RKO (cell line): Measurements from ENCODE around the gene C5orf63.
"Not testable (repeated sequence)": the region's sequence is repeated elsewhere in the genome, so short reads cannot be mapped to it uniquely, and the experiment has no call there.

Experiments
- DNase-seq: peaks from one replicate; pipeline ENCODE4 v3.0.0-alpha.2; 2016; ENCODE audit warnings: low spot score

C5orf63 gene

DNA sequence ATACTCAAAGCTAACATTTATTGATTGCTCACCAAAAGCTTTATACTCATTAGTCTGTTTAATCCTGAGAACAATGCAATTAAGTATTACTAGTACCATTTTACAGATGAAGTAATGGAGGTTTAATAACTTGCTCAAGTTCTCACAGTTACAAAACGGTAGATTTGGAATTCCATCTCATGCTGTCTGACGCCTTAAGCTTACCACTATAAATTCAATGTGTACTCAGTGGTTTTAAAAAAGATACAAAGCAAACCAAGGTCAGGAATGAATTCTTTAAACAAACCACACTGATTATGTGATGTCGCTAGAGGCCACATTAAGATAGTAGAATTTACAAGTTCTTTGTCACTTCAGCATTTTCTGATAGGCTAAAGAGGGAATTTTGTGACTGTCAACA, 1.2 kb upstream of the C5orf63 start:
- no peak for DNase-seq

DNA sequence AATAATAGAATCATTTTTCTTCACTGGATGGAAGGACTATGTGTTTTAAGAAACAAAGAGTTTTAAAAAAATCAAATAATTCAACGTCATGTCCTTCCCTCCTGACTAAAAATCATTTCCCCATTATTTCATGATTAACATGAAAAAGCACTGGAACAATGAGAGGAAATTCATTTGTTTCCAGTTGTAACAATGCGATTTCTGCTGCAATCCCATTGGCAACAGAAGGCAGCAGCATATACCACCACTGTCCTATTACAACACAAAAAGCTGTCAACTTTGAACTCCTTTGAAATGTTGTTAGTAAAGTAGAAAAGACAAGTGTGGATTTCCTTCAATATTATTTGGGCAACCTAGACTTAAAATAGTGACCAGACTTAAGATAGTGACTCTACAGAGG, 3.1 kb downstream of the C5orf63 start:
- no peak for DNase-seq

DNA sequence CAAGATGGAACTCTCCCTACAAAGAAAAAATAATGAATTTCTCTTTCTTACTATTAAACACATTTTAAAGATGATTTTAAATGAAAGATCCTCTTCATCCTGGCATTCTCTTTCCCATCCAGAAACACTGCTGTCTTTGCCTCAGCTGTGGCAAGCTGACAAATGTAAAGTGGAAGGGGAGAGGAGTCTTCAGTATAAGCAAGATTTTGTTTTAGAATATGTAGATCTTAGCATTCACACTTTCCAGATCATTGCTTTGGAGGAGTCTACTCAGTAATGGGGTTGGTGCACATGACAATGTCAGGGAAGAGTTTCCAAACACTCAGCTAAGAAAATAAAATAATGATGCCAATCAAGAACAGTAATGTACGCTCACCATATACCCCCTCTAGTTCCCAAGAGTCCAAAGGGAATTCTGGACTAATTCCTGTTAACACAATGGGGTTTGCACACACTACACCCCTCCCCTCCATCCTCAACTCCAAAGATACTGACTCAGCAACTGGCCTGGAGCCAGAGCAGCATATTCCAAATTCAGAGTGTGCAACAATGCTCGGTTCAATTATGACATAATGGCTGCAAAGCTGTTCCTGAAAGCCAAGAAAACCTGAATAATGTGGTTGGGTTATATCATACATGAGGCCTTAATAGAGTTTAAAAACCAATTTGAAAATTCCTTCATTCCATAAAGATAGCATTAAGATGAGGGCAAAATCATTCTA, 4.6 kb downstream of the C5orf63 start:
- no peak for DNase-seq

DNA sequence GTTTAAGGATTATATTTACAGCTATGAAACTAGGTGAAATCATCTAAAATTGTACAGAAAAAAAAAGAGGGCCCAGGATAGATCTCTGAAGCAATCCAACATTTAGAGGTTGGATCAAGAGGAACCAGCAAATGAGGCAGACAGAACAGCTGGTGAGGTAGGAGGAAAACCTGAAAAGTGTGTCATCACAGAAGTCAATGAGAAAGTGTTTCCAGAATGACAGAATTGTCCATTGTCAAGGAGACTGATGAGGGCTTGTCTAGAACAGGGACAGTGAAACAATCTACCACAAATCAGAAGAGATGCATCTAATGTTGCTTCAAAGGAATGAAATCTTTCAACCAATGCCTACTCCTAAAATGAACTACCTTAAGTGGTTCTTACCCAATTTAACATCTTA, 6.6 kb downstream of the C5orf63 start:
- no peak for DNase-seq

DNA sequence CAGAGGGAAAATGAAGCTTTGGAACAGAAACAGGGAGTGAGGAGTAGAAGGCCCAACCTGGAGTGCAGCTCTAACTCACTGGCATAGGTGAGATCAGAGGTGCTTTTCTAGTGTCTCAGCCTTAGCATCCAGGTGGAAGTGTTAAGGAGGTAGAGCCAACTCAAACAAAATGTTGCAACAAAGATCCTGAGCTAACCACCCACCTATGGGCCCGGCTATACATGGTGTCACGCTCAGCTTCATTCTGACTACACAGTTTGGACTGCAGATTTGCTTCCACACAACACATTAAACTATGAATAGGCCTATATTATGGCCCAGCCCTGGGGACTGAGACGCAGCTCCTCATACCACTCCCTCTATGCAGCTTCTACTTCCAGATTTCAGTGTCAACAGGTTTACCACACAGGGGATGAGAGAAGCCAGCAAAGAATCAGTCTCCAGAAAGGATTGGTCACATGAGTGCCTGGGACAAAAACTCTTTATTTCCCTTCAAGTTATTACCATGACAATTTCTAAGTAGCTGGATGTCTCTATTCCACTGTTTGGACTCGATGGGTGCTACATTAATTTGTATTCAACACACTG, 9.0 kb downstream of the C5orf63 start:
- no peak for DNase-seq

DNA sequence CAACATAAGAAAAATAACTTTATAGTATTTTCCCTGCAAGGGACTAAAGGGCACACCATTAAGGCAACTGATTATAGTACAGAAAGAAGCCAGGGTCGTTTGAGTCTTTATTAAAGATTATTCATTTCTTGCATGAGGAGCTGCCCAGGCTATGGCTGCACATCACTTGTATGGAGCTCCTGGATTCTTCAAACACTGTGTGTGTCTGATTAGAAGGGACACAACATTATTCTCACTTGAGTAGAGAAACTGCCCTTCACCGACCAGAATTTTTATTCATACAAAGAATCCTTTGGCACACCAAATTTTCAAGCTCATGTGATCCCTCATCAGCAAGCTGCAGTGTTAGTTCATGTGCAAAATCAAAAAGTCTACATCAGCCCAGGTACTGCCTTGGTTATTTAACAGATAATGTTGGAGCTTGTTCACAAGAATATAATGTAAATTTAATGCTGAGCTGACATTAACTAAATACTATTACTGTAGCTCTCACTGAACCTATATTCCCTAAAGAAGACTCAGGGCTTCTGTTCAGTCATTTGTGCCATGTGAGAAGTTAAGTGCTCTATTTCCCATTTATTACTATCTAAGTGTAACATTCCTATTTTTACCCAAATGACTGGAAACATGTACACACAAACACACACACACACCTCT, 9.9 kb downstream of the C5orf63 start:
- no peak for DNase-seq

DNA sequence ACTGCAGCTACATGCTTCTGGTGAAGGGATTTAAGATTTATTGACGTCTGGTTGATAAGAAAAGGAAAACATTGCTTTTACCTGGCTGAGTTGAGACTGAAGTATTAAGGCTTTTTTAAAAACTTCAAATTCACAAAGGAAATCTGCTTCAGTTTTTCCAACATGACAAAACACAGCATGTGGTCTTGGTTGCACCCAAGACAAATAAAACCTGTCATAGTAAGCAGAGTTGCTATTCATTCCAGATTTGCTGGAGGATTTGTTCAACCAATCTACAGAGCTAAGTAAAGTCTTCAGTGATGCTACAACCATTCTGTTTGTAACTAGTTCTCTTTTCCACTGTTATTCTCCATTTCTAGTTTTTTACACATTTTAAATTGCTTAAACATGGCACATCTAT, 11.3 kb downstream of the C5orf63 start:
- DNase-seq, result no peak

DNA sequence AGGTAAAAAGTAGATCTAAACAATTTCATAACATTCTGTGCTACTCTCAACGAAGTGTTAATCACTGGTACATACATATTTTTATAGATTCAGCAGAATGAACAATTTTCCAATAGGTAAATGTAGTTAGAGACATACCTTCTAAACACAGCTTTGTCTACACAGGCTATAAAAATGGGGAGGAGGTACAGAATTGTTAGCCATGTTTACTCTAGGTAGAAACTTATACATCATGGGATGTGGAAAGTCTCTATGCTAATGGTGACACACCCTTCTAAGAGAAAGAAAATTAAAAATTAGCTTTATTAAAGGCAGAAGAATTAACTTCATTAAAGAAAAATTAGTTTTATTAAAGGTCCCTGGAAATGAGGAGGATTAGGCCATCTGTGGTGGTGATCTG, 11.8 kb downstream of the C5orf63 start:
- no peak for DNase-seq

DNA sequence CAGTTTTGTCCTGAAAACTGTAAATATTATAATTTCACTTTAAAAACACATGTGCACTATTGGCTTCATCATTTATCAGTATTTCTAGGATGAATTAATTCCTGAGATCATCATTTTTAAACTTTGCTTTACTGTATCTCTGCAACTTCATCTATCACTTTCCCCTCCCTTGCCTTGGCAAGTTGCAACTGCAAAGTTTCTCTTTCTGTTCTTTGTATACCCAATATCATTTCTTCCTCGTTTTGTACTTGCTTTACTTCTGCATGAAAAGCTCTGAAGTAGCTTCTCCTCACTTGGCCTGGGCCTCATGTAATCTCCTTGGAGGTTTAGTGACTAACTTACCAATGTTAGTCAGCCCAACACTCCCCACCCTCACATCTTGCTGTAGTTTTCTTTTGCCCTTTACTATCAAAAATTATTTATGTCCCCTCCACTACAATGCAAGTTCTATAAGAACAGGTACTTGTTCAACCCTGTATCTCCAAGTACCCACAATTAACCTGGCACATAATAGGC, 12.8 kb downstream of the C5orf63 start:
- no peak for DNase-seq

DNA sequence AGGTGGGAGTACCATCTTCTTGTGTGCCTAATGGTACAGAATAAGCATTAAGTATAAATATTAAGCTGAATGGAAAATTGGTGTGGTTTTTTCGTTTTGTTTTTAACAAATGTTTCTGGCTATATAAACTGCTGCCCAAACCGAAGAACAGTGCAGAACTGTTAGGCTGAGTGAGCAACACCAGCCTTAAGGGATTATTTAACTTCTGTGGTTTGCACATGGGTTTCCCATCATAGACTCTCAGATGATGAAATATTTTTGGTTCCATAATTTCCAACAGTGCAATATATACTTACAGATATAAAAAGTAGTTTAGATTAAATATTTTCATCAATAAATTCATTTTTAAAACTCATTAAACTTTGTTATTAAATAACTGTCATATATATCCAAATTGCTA, 16.4 kb downstream of the C5orf63 start:
- DNase-seq, result no peak

DNA sequence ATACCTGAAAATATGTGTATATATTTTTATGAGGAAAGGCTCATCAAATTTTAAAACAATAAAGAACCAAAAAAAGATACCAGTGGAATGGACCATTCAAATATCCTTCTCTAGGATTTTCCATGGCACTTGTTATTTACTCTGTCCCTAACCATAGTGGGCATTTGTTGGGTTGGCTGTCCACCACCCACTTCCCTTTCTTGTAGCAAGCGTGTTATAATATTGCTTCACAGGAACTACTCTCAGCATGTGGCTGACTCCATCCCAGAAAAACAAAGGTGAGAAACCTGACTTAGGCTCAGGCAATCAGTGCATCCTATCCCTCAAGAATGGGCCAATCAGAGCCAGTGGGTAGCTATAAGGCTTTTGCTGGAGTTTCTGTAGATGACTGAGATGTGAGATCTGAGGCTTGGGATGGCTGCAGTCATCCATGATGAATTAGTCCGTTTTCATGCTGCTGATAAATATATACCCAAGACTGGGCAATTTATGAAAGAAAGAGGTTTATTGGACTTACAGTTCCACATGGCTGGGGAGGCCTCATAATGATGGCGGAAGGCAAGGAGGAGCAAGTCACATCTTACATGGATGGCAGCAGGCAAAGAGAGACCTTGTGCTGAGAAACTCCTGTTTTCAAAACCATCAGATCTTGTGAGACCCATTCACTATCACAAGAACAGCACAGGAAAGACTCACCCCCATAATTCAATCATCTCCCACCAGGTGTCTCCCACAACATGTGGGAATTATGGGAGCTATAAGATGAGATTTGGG, 17.2 kb downstream of the C5orf63 start:
- DNase-seq, result no peak

DNA sequence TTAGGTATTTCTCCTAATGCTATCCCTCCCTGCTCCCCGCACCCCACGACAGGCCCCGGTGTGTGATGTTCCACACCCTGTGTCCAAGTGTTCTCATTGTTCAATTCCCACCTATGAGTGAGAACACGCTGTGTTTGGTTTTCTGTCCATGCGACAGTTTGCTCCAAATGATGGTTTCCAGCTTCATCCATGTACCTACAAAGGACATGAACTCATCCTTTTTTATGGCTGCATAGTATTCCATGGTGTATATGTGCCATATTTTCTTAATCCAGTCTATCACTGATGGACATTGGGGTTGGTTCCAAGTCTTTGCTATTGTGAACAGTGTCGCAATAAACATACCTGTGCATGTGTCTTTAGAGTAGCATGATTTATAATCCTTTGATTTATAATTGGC, 19.8 kb downstream of the C5orf63 start:
- DNase-seq, result not testable (repeated sequence)

DNA sequence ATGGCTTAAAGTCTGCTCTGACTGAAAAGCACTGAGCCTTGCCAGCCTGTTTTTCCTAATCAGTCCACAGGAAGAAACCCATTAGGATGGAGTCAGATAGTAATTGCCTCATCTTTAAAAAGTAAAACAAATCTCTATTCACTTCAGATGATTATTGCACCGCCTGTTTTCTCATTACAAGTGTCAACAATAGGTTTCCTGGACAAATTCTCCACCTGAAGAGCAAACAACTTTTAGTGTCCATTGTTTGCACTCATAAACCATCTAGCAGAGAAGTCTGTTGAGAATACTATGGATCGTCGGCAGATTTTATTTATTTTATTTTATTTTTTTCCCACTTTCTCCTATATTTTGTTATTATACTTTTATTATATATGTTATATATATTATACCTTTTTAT, 20.3 kb downstream of the C5orf63 start:
- DNase-seq, result no peak

DNA sequence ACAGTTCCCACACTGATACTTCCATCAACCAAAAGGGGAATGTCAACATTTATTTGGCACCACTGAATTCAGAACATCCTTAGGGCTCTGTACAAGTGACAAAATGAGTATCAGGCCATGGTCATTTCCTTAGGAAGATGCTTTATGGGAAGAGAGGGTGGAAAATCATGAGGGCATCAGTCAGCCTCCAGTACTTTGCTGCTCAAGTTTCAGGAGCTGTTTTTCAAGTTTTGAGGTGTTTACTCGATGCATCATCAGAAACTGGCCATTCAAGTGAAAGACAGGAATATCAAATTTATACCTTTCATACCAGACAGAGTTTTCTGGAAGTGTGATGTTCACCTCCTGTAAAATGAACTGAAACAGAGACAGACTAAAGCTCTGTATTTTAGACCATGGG, 21.7 kb downstream of the C5orf63 start:
- DNase-seq, result no peak

DNA sequence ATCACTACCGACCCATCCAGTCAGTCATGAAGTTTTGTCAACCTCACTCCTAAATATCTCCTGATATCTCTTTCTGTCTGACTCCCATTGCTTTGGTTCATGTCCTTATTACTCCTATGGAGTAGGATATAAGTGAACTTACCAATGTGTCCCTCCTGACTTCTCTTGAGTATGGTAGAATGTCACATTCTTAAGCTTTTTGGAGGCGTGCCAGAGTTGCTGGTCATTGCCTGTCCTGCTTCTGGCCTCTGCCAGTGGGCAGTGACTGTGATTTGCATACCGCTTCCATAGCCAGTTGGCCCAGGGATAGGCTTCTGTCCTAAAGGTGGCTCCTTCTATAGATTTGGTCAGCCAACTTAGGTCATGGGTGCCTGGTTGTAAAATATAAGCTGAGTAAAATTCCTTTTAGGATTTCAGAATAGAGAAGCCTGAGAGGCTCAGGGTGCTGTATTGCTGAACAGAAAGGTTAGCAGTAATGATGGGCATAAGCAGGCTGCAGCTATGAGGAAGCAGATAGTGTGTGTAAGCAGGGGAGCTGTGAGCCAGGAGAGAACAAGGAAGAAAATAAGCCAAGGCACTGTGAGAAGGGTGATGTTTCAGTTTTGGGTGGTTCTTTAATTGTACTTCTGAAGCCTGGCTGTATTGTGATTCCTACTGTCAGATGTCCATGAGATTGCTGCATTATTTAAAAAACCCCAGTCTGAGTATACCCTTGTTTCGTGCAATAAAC, 26.8 kb downstream of the C5orf63 start:
- no peak for DNase-seq

DNA sequence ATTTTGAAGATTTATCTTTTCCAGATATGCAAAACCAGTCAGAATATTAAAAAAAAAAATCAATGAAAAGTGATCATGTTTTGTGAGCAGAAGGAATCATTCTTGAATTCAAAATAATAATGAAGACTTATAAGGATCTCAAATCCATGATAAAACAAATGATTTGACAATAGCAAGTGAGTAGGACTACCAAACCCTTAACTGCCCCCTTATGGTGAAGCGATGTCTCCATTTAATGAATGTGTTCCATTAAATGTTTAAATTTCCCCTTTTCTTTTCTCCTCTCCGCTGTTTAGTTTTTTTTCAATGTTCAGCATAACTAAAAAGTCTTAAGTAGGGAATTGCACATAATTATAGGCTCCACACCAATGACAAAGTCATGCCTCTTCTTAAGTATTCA, 30.7 kb downstream of the C5orf63 start:
- no peak for DNase-seq

DNA sequence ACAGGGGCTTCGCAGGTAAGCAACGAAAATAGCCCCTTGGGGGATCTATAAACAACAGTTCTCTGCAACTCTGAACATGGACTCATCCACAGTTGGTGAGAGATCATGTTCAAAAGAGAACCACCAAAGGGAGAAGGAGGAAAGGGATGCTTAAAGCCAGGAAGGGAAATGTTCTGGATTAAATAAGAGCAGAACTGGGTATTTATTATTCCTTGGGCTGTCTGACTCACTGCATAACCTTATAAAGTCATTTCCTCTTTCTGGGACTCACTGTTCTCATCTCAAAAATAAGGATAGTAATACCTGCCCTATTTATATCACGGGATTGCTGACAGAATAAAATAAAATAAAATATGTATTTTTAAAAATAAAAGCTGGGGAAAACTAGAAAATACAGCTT, 31.7 kb downstream of the C5orf63 start:
- DNase-seq, result no peak

DNA sequence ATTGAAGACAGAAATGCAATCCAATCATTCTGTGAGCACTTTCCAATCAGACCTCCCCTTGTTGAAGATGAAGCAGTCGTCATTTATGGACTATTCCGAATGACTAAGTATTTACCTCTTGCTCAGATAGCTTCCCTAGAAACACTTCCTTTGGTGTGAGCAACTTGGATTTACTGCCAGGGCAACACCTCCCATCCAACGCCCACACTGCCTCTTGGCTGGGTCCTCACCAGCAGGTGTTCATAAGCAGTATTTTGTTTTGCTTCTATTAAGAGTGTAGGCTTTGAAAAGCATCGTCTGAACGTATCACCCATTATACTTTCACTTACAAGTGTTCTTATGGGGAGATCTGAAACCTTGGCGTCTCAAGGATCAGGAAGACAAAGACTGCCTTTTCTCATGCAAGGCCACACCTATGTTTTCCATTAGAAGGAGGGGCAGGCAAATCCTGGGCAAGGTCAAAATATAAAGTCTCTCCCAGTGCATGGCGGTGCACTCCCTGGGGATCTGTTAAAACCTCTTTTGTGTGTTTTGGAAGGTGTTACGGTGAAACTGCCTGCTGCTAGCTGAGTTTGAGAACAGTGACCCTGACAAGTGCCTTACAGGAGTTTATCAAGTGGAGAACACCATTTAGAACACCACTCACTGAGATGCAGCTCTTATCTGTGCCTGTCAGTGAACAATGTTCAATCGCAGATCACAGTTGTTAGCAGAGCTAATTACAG, 32.3 kb downstream of the C5orf63 start:
- DNase-seq, result peak; percentile 38

DNA sequence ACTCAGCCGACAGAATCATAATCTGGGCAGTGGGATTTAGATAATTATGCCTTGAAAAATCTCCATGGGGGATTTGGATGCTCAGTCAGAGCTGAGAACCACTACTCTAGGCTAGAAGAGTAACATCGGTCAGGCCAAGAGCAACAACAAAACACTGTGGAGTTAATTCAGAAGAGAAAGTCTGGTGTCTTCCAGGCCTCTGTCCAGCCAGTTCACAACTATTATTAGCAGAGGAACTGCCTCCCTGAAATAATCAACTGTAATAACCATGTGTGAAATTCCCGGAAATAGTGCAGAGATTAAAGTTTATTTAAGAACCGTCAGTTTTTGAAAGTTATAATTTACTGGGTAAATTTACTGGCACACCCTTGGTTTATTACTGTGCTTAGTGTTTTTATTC, 34.8 kb downstream of the C5orf63 start:
- DNase-seq, result no peak

DNA sequence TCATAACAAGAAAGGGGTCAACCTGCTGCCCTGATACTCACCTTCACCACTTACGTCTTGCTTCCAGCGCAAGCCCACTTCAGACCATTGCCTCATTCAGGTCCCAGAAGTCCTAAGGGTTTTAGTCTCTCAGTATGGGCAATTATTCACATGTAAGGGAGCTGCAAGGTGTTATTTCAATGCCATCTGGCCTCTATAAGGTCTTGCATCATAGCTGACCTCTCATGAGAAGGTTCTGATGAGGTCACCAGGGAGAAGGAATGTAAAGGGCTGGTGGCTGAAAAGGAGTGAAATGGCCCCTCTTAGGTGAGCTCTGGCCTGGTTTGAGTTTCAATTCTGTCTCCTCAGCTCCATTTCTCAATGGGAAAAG, 41.5 kb downstream of the C5orf63 start:
- DNase-seq, result no peak

DNA sequence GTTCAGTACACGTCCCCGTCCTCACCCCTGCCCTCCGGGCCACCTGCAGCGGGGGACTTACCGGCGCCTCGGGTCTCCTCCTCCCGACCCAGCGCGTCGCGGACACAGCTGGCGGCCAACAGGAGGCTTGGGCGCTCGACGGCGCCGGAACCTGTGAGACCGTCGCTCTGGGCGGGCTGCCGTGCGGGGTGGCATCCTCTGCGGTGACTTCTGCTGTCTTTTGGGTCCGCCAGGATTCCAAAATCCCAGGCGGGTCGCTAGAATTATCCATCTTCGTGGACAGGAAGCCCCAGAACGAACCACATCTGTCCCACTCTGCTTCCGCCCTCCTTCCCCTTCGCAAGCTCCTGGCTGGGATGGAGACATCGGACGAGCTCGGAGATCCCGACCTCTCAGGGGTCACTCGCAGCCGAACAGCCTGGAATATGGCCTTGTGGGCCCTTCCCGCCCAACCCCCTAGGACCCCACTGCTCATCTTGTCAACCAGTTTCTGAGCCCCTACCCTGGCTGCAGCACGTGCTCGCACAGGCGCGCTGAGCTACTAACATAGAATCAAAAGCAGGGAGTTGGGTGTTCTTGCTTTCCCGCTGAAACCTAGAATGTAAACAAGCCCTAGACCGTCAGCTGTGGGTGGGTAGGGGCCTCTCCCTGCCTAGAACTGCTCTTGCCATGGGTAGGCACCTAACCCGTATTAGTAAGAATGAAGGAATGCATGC, 42.0 kb downstream of the C5orf63 start:
- no peak for DNase-seq
